ENCODE measurements around the gene FAM180A.
A peak's percentile ranks its signal among the peaks of the same experiment; 100 is the strongest.

Gene FAM180A

DNA sequence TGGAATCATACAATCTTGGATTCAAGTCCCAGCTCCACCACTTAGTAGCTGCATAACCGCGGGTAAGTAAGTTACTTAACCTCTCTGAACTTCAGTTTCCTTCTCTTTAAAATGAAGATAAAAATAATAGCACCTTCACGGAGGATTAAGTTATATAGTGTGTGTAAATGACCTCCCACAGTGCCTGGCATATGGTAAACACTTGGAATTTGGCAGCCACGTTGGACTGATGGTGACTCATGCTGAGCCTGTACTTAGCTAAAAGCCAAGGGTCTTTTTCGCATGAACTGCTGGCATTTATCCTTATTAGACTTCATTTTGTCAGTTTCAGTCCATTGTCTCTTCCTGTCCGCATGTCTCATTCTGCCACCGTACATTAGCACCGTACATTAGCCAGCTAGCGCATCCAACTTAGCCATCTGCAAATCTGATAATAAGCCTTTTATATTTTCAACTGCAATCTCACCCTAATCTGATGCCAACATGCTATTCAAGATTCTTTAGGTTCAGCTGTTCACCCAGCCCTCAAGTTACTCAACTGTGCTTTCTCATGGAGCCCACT is 31.9 kb downstream of the FAM180A start:
- H3K4me1 ChIP-seq (ENCODE audit: control insufficient read depth in 5 of 5, insufficient read depth in 5 of 5, low read length in 5 of 5), result peaks cover 0 to 14% (median 0%) of the 10 kb centered on the region in 5 donors
- no peaks in the 10 kb centered on the region for H3K9me3 ChIP-seq (ENCODE audit: control insufficient read depth in 5 of 5, low read length in 5 of 5)
- H3K4me3 ChIP-seq (ENCODE audit: low read depth in 1 of 5, low read length in 5 of 5), result no peak overlapping the region
- H3K27me3 ChIP-seq (ENCODE audit: control insufficient read depth in 5 of 5, insufficient read depth in 4 of 5, low read length in 5 of 5), result peaks cover 0 to 5% (median 2%) of the 10 kb centered on the region in 5 donors
- H3K27ac ChIP-seq (ENCODE audit: low read depth, low read length), result no peak overlapping the region
- no peaks in the 10 kb centered on the region for H3K36me3 ChIP-seq (ENCODE audit: control insufficient read depth in 5 of 5, insufficient read depth in 5 of 5, low read length in 5 of 5)
- no peak overlapping the region for H3K9ac ChIP-seq (ENCODE audit: low read length in 5 of 5)

GRCh38 chr7:135715673-135716072 is 32.9 kb downstream of the FAM180A start:
- H3K4me1 ChIP-seq (ENCODE audit: control insufficient read depth in 5 of 5, insufficient read depth in 5 of 5, low read length in 5 of 5), result peaks cover 0 to 14% (median 3%) of the 10 kb centered on the region in 5 donors
- H3K9me3 ChIP-seq (ENCODE audit: control insufficient read depth in 5 of 5, low read length in 5 of 5), result no peaks in the 10 kb centered on the region
- H3K27me3 ChIP-seq (ENCODE audit: control insufficient read depth in 5 of 5, insufficient read depth in 4 of 5, low read length in 5 of 5), result peaks cover 0 to 5% (median 2%) of the 10 kb centered on the region in 5 donors
- no peak overlapping the region for H3K9ac ChIP-seq (ENCODE audit: low read length in 5 of 5)
- H3K4me3 ChIP-seq (ENCODE audit: low read depth in 1 of 5, low read length in 5 of 5), result no peak overlapping the region
- H3K27ac ChIP-seq (ENCODE audit: low read depth, low read length), result no peak overlapping the region
- no peaks in the 10 kb centered on the region for H3K36me3 ChIP-seq (ENCODE audit: control insufficient read depth in 5 of 5, insufficient read depth in 5 of 5, low read length in 5 of 5)

GRCh38 chr7:135715055-135715522 is 33.5 kb downstream of the FAM180A start:
- no peak overlapping the region for H3K27ac ChIP-seq (ENCODE audit: low read depth, low read length)
- H3K27me3 ChIP-seq (ENCODE audit: control insufficient read depth in 5 of 5, insufficient read depth in 4 of 5, low read length in 5 of 5), result peaks cover 0 to 5% (median 2%) of the 10 kb centered on the region in 5 donors
- no peaks in the 10 kb centered on the region for H3K36me3 ChIP-seq (ENCODE audit: control insufficient read depth in 5 of 5, insufficient read depth in 5 of 5, low read length in 5 of 5)
- no peak overlapping the region for H3K9ac ChIP-seq (ENCODE audit: low read length in 5 of 5)
- no peak overlapping the region for H3K4me3 ChIP-seq (ENCODE audit: low read depth in 1 of 5, low read length in 5 of 5)
- peaks cover 0 to 14% (median 3%) of the 10 kb centered on the region in 5 donors for H3K4me1 ChIP-seq (ENCODE audit: control insufficient read depth in 5 of 5, insufficient read depth in 5 of 5, low read length in 5 of 5)
- H3K9me3 ChIP-seq (ENCODE audit: control insufficient read depth in 5 of 5, low read length in 5 of 5), result no peaks in the 10 kb centered on the region

DNA sequence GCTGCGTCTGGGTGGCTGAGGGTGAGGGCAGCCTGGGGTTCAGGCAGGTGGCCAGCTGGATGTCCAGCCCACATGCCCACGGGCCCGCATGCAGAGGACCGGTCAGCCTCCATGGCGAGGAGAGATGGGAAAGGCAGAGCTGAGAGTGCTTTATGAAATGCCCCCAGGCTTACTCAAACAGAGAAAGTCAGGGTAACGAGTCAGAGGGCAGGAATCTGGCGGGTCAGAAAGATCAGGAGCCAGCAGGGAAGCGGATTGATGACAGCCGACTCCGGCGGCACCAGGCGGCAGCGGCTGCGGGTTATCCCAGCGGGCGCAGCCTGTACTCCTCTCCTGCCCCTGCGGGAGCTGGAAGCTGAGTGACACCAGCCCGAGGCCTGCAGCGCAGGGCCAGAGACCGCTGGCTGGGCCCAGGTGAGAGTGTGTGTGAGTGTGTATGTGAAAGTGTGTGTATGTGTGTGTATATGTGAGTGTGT is 34.0 kb downstream of the FAM180A start:
- Histone ChIP-seq H3K36me3 (ENCODE audit: control insufficient read depth in 5 of 5, insufficient read depth in 5 of 5, low read length in 5 of 5) (no peaks in the 10 kb centered on the region), H3K9ac (ENCODE audit: low read length in 5 of 5) (no peak overlapping the region), H3K9me3 (ENCODE audit: control insufficient read depth in 5 of 5, low read length in 5 of 5) (no peaks in the 10 kb centered on the region), H3K4me1 (ENCODE audit: control insufficient read depth in 5 of 5, insufficient read depth in 5 of 5, low read length in 5 of 5) (peaks cover 0 to 14% (median 3%) of the 10 kb centered on the region in 5 donors), H3K4me3 (ENCODE audit: low read depth in 1 of 5, low read length in 5 of 5) (no peak overlapping the region), H3K27me3 (ENCODE audit: control insufficient read depth in 5 of 5, insufficient read depth in 4 of 5, low read length in 5 of 5) (peaks cover 0 to 5% (median 2%) of the 10 kb centered on the region in 5 donors), H3K27ac (ENCODE audit: low read depth, low read length) (no peak overlapping the region)

DNA sequence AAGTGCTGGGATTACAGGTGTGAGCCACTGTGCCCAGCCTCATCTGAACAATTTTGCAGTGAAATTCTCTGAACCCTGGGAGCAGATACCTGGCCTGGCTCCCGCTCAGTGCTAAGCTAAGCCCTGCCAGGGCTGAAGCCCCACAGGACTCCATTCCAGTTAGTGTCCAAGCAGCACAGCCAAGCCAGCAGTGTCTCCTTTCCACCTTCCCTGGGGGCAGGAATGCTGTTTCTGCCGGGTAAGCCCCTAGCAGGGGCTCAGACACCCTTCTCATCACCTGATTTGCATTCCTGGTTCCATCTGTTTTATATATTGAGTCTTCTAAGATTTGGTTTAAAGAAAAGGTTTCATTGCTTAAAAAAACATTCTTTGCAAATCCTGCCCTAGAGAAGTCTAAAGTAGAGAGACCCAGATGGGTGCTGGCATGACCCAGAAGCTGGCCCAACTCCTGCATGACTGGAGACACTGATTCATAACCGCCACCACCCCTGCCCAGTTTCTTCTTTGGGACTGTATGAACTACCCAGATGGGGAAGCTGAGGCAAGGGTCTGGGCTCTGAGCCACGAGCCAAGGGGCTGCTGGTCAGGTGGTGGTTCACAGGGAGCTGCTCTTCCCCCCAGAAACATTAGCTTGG is 34.7 kb downstream of the FAM180A start:
- Histone ChIP-seq H3K36me3 (ENCODE audit: control insufficient read depth in 5 of 5, insufficient read depth in 5 of 5, low read length in 5 of 5) (no peaks in the 10 kb centered on the region), H3K9me3 (ENCODE audit: control insufficient read depth in 5 of 5, low read length in 5 of 5) (no peaks in the 10 kb centered on the region), H3K9ac (ENCODE audit: low read length in 5 of 5) (no peak overlapping the region), H3K4me1 (ENCODE audit: control insufficient read depth in 5 of 5, insufficient read depth in 5 of 5, low read length in 5 of 5) (peaks cover 0 to 14% (median 3%) of the 10 kb centered on the region in 5 donors), H3K4me3 (ENCODE audit: low read depth in 1 of 5, low read length in 5 of 5) (no peak overlapping the region), H3K27me3 (ENCODE audit: control insufficient read depth in 5 of 5, insufficient read depth in 4 of 5, low read length in 5 of 5) (peaks cover 0 to 5% (median 2%) of the 10 kb centered on the region in 5 donors), H3K27ac (ENCODE audit: low read depth, low read length) (no peak overlapping the region)

- peak overlapping the region in 1 of 5 donors; percentile 19 for H3K4me3 ChIP-seq (ENCODE audit: low read depth in 1 of 5, low read length in 5 of 5)
- peaks cover 0 to 17% (median 3%) of the 10 kb centered on the region in 5 donors for H3K4me1 ChIP-seq (ENCODE audit: control insufficient read depth in 5 of 5, insufficient read depth in 5 of 5, low read length in 5 of 5)
- no peaks in the 10 kb centered on the region for H3K9me3 ChIP-seq (ENCODE audit: control insufficient read depth in 5 of 5, low read length in 5 of 5)
- no peak overlapping the region for H3K27ac ChIP-seq (ENCODE audit: low read depth, low read length)
- H3K36me3 ChIP-seq (ENCODE audit: control insufficient read depth in 5 of 5, insufficient read depth in 5 of 5, low read length in 5 of 5), result no peaks in the 10 kb centered on the region
- no peak overlapping the region for H3K9ac ChIP-seq (ENCODE audit: low read length in 5 of 5)
- peaks cover 0 to 5% (median 0%) of the 10 kb centered on the region in 5 donors for H3K27me3 ChIP-seq (ENCODE audit: control insufficient read depth in 5 of 5, insufficient read depth in 4 of 5, low read length in 5 of 5)
These were observed 35.8 kb downstream of the FAM180A start for GRCh38 chr7:135712796-135713195.

DNA sequence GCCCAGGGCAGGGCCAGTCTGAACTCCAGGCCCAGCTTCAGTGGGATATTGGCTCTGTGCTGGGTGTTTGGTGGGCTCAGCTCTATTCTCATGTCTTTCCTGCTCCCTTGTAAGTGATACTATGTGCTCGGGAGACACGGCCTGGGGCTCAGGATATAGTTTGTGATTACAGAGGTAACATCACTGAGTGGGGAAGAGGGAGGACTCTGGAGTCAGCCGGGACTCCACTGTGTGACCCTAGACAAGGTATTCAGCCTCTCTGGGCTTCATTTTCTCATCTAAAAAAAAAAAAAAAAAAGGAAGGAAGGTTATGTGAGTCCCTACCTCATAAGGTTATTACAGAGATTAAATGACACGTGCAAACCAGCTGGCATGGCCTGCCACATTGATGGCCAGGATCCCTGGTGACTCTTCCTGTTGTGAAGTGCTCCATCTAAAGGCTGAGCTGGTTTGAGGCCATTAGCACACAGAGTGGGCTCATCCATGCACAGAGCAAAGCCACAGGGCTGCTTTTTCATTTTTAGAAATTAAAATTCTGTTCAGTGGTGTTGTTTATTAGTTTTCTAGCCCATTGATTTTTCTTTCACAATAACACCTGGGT is 36.3 kb downstream of the FAM180A start:
- H3K36me3 ChIP-seq (ENCODE audit: control insufficient read depth in 5 of 5, insufficient read depth in 5 of 5, low read length in 5 of 5), result no peaks in the 10 kb centered on the region
- H3K4me3 ChIP-seq (ENCODE audit: low read depth in 1 of 5, low read length in 5 of 5), result no peak overlapping the region
- H3K27ac ChIP-seq (ENCODE audit: low read depth, low read length), result no peak overlapping the region
- no peak overlapping the region for H3K9ac ChIP-seq (ENCODE audit: low read length in 5 of 5)
- H3K27me3 ChIP-seq (ENCODE audit: control insufficient read depth in 5 of 5, insufficient read depth in 4 of 5, low read length in 5 of 5), result peaks cover 0 to 5% (median 0%) of the 10 kb centered on the region in 5 donors
- peaks cover 0 to 22% (median 3%) of the 10 kb centered on the region in 5 donors for H3K4me1 ChIP-seq (ENCODE audit: control insufficient read depth in 5 of 5, insufficient read depth in 5 of 5, low read length in 5 of 5)
- no peaks in the 10 kb centered on the region for H3K9me3 ChIP-seq (ENCODE audit: control insufficient read depth in 5 of 5, low read length in 5 of 5)

DNA sequence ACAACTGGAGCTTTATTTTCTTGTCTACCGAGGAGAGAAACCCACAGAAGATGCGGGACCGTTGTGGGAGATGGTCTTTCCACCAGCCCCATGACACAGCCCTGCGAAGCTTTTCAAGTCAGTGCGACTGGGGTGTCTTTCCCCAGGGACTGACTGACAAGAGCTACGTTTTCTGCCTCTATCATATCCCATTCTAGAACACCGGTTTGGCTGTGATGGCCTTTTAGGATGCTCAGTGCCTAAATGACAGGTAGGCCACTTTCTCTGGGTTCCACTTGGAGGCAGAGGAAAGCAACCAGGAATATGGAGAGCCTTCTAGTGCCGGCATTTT is 37.5 kb downstream of the FAM180A start:
- Histone ChIP-seq H3K36me3 (ENCODE audit: control insufficient read depth in 5 of 5, insufficient read depth in 5 of 5, low read length in 5 of 5) (no peaks in the 10 kb centered on the region), H3K4me1 (ENCODE audit: control insufficient read depth in 5 of 5, insufficient read depth in 5 of 5, low read length in 5 of 5) (peaks cover 0 to 22% (median 3%) of the 10 kb centered on the region in 5 donors), H3K9ac (ENCODE audit: low read length in 5 of 5) (no peak overlapping the region), H3K27ac (ENCODE audit: low read depth, low read length) (no peak overlapping the region), H3K27me3 (ENCODE audit: control insufficient read depth in 5 of 5, insufficient read depth in 4 of 5, low read length in 5 of 5) (peaks cover 0 to 5% (median 0%) of the 10 kb centered on the region in 5 donors), H3K4me3 (ENCODE audit: low read depth in 1 of 5, low read length in 5 of 5) (no peak overlapping the region), H3K9me3 (ENCODE audit: control insufficient read depth in 5 of 5, low read length in 5 of 5) (no peaks in the 10 kb centered on the region)

DNA sequence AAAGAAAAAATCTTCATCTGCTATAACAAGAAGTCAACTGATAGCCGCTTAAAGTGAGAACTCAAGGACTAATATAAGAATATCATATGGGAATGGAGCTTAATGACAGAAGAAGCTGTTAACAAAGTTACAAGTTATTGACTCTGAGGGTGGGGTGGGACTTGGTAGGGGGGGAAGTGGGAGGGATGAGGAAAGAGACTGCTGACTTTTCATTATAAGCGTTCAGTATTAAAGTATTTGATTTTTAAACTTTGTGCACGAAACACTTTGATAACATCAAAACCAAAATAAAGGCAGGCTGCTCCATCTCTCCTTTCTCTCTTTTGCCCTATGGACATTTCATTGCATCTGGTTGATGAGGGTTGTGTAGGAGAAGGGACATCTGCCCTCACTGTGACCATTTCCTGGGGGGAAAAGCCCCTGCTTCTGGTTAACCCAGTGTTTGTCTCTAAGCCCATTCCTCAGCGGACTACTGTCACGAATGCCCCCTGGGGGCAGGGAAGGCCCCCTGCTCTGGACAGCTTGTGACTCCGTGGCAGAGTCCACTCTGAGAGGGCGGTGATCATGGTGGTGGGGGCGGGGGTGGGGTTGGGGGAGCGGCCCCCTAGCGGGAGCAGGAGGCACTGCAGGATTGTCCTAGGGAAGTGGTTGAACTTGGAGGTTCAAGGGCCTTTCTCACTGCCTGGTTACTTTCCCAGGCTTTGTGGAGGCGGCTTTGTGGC is 38.0 kb downstream of the FAM180A start:
- Histone ChIP-seq H3K4me1 (ENCODE audit: control insufficient read depth in 5 of 5, insufficient read depth in 5 of 5, low read length in 5 of 5) (peaks cover 0 to 22% (median 3%) of the 10 kb centered on the region in 5 donors), H3K27ac (ENCODE audit: low read depth, low read length) (no peak overlapping the region), H3K9me3 (ENCODE audit: control insufficient read depth in 5 of 5, low read length in 5 of 5) (no peaks in the 10 kb centered on the region), H3K4me3 (ENCODE audit: low read depth in 1 of 5, low read length in 5 of 5) (no peak overlapping the region), H3K36me3 (ENCODE audit: control insufficient read depth in 5 of 5, insufficient read depth in 5 of 5, low read length in 5 of 5) (no peaks in the 10 kb centered on the region), H3K27me3 (ENCODE audit: control insufficient read depth in 5 of 5, insufficient read depth in 4 of 5, low read length in 5 of 5) (peaks cover 0 to 5% (median 0%) of the 10 kb centered on the region in 5 donors), H3K9ac (ENCODE audit: low read length in 5 of 5) (no peak overlapping the region)

Data from subcutaneous abdominal adipose tissue (tissue), 5 donors.